ENCODE results near the gene LRP5.

- no peak for TF ChIP-seq CTCF (conservative IDR thresholded peaks at IDR 0.05; ENCODE audit: low read depth, low read length)
- no peak for TF ChIP-seq EZH2 (IDR thresholded peaks at IDR 0.05; ENCODE audit: borderline replicate concordance, low read depth, low read length, poor library complexity, severe bottlenecking)
These were observed 13.5 kb upstream of the LRP5 start for GRCh38 chr11:68298659-68299516.
